SKM-1 treated with dmso at 0.1 percent for 144 hours (cell line): ENCODE data around the gene CEP131.

Experiments
- DNase-seq: peaks from one replicate; lab custom pipeline; 2025; ENCODE audit not compliant: unreplicated experiment; lab: John Stamatoyannopoulos, UW

The CEP131 gene

DNA sequence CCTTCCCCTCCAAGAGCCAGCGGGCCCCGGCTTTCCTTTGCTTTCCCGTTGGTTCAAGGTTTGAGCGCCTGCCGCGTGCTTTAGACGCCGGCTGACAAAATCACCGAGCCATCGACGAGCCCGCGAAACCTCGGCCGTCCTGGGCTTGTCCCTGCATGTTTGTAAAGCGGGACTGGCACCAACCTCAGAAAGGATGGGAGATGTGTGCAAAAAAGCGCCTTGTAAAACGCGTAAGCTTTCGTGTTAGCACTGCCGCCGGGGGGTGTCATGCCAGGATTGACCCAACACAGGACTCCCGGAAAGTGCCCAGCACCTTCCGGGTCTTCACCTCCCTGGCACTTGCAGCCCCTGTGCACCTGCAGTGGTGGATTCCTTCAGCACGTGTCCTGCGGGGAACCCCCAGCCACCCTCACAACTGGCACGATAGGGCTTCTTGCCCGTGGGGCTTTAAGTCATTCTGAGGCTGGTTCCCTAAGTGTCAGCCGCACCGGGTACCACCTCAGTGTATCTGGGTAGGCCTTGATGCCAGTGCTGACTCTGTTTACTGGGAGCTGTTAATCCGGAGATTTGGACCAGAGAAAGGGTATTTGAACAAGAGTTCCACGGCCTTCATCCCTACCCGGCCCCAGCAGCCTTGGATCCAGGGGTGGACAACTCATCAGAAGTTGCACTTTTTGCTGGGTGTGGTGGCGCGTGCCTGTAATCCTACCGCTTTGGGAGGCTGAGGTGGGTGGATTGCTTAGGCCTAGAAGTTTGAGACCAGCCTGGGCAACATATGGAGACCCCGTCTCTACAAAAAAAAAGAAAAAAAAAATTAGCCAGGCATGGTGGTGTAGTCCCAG is 17.2 kb upstream of the CEP131 start:
- no peak for DNase-seq

DNA sequence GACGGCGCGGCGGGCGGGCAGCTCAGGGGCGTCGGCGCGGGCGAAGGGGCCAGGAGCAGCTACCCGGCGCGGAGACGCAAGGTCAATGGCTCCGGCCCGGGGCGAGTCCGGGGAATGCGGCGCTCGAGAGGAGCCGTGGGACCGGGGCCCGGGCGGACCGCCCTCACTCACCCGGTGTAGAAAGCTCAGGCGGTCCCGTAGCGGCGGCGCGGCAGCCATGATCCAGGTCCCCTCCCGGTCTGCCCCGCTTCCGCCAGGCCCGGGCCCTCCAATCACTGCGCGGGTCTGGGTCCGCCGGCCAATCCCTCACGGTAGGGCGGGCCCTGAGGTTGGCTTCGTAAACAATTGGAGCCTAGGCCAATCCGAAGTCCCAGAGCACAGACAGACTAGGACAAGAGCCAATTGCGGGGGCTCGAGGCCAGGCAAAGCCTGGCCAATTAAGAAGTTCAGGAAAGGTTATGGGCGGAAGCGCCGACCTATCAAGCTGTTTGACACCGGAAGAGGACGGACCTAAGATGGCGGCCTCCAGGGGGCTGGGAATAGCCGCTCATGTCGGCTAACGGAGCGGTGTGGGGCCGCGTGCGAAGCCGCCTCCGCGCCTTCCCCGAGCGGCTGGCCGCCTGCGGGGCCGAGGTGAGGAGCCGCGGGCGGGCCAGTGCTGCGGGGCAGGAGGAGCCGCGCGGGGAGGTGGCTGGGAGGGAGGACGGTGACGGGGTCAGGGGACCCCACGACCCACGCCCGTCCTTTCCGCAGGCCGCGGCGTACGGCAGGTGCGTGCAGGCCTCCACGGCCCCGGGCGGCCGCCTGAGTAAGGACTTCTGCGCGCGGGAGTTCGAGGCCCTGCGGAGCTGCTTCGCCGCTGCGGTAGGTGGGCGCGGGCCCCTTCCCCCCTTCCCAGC is 16.3 kb upstream of the CEP131 start, which contains the start of the genes NDUFAF8 and TEPSIN:
TSS of gene NDUFAF8 (plus strand) at position 504 of the 899 bp plus-strand sequence. CDS start at position 550, 46 bp downstream.
TSS of gene TEPSIN (minus strand) at position 241 of the 899 bp plus-strand sequence. CDS start at position 219, 22 bp downstream.
- peak; percentile 99 for DNase-seq

DNA sequence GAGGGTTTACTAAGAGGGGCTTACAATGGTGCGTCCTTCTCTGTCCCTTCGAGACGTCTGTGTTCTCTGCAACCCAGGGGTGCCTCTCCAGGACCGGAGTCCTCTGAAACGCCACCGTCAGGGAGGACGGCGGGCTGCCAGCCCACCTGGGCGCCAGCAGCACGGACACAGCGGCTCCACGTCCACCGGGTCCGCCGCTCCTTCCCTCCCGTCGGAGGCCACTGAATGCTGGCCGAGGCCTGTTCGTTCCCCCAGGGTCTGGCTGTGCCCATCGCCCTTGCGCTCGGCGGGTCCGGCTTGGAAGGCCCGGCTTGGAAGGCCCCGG is 15.7 kb upstream of the CEP131 start:
- no peak for DNase-seq

DNA sequence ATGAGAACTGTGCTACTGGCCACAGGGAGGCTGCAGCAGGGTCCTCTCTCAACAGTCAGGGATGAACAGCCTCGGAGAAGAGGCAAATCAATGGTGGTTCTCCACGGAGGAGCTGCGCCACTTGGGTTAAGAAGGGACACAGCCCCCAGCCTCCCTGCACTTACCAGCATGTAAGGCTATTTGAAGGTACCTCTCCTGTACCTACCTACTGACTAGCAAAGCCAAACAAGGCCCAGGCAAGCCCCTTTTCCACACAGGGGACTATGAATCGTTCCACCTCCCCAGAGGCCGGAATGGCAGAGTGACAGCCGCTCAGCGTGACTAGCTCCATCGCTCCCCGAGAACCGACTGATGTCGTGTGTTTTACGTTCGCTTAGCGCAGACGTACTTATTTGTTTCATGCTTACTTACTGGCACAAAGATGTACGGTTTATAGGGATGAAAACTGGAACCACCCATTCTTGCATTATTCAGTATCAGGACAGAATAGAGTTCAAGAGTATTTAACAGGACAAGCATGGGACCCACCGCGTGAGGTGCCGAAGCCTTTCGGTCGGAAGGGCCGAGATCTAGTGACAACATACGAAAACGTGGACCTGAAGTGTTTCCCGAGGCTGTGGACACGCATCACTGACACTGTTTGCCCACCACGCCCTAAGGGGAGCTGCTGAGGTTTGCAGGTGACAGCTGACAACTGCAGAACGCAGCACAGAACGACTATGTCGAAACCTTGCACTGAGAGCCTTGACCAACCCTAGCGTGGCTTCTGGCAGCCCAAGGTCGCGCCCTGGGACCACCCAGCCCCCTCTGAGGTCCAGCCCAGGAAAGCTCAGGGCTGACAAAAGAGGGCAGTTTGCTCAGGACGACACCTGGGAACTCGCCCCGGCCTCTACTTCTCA is 15.1 kb upstream of the CEP131 start:
- no peak for DNase-seq

DNA sequence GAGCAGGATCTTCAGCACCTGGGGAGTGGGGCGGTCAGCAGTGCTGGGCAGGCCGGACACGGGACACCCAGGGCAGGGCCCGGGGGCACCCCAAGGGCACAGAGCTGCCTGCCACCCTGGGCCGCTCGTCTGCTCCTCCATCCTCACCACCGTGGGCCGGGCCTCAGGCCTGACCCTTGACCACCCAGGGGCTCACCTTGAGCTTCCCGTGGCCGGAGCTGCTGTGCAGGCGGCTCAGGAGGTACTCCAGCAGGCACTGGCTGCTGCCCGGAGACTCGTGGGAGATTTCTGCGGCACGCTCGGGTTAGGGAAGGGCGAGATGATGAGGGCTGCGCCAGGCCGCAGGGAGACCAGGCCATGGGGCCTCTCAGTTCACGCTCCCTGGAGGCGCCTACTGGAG is 14.0 kb upstream of the CEP131 start:
- no peak for DNase-seq

DNA sequence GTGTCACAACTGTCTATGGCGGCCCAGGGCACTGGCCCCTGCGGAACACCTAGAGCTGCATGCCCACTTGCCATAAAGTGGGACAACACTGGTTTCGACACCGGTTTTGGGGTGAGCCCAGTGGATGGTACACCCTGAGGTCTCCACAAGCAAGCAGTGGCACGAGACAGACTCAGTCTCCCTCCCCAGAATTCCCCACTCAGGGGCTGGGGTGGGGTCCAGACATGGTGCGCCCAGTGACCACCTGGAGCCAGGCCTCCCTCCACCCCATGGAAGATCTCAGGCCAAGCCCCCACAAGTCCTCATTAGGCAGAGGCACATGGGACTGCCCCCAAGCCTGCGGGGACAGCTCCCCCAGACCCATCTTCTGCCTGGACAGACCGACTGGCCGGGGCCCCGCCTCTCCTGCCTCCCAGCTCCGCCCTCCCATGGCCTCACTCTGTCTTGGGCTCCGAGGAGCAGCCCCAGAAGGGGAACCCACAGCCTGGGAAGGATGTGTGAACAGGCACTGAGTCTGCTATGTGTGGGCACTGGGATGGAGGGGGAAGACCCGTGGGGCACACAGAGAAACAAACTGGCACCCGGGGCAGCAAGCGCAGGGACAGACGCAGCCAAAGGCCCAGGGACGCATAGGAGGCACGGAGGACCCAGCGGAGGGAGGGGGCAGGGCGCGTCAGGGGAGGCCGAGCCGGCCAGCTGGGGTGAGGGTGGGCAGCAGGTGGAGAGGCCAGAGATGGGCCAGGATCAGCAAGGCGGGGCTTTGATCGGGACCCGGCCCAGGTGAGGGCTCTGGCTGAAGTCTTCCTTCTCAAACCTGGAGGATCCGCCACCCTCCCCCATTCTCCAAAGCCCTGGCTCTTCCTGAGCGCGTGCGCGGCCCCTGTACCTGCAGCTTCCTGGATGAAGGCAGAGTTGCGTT is 13.3 kb upstream of the CEP131 start:
- no peak for DNase-seq

DNA sequence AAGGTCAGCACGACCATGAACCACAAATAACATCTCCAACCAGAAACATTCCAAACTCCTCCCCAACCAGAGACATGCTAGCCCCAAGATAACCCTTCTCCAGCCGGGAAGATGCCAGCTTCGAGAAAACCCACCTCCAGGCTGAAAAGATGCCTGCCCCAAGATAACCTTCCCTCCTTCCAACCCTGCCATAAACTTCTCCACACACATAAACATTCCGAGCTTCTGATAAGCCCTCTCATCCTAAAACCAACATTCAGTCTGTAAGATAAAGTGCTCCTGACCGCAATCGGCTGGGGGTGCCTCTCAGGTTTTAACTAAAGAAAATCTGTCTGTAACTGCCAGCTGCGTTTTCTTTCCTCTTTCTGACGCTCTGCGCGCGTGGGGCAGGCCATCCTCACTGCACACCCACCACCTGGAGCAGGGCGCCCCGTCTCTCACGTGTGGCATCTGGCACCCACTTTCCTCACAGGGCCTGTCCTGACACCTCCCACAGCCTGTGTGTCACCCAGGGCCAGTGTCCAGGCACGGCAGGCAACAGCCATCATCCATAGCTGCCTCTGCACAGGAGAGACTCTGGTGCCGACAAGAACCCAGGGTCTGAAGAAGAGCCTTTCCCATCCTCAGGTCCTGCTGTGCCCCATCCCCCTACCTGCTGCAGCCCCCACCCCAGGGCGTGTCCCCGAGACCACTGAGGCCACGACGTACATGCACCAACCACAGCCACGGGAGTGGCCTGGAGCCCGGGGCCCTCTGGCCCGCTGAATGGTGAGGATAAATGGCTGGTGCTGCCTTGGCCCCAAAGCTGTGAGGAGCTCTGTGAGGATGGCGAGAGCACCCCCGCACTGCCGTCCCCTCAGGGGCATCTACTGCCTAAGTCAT is 12.4 kb upstream of the CEP131 start:
- DNase-seq, result no peak

DNA sequence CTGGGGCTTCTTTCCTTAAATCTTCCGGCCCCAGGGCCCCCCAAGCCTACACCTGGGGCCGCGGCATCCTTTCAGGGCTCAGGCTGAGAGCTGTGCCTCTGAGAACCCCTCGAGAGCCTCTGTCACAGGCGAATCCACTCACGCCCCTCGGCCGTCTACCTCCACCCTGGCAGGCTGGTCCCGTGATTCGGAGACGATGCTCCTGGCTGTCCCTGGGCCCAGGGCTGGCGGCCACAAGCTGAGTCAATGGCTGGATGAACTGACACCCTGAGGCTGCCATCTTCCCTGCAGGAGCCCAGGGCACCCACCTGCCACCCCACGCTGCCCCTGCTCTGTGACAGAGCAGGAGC is 11.7 kb upstream of the CEP131 start:
- DNase-seq, result no peak

DNA sequence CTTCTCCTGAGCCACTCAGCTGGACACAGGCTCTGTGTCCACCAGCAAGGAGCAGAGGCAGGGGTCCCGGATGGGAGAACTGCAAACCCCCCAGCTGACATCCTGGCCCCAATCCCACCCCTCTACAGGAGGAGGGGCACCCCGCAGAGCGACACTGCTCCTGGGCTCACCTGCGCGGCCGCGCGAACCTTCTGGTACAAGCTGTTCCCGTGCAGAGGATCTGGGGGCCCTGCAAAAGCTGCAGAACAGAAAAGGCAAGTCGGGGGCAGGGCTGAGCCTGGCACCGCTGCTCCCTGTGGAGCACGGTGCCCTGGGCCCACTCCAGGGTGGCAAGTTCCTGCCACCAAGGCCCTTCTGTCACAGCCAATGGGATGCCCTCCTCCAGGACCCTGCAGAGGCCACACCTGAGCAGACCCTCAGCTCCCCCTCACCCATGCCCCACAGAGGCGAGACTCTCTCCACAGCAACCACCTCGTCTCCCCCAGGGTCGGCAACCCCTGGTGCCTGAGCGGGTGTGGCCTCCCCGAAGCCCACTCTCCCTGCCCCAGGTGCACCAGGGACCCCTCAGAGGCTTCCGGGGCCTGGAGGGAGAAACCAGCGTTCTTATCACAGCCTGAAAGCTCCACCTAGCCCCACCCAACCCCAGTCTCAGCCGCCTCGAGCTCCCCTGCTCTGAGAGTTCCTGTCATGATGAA is 11.2 kb upstream of the CEP131 start:
- no peak for DNase-seq

DNA sequence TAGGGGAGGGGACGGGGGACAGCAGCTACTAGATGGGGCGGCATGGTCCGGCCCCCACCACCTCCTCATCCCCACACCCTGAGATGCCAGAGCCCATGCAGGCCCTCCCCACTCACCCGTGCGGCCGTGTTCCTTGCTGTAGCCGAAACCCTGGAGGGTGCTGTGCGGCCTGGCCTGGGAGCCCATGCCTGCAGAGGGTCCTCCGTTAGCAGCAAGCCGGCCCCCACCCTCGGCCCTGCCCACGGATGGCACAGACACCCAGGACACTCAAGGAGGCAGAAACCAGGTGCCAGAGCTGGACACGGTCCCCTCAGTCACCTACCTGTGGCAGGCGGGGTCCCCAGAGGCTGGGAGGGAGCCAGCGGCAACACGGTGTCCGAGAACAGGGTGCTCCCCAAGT is 10.6 kb upstream of the CEP131 start:
- no peak for DNase-seq

DNA sequence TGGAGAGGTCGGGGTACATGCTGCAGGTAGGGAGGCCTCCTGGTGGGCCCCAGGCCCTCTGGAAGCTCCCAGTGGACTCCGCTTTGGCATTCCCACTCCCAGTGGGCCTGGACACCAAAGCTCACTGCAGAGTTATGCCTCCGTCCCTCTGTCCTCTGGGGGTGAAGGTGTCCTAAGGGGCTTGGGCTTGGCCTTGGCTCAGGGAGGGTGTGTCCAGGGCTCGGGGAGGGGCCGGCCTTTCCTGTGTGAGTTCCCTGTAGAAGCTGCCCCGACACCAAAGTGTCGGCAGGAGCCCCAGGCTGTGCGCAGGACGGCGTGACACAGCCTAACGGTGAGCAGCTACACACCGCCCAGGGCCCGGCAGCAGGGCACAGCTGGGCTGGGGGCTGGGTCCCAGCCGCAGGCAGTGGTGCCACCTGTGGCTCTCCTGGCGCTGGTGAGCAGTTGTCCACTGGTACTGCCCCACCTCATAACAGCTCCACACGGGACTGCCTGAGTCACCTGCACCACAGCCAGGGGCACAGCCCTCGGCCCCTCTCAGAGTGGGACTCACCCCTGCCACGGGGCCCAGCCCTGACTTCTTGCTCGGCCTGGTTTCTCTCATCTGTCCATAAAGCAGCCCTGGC is 10.0 kb upstream of the CEP131 start:
- DNase-seq, result no peak

DNA sequence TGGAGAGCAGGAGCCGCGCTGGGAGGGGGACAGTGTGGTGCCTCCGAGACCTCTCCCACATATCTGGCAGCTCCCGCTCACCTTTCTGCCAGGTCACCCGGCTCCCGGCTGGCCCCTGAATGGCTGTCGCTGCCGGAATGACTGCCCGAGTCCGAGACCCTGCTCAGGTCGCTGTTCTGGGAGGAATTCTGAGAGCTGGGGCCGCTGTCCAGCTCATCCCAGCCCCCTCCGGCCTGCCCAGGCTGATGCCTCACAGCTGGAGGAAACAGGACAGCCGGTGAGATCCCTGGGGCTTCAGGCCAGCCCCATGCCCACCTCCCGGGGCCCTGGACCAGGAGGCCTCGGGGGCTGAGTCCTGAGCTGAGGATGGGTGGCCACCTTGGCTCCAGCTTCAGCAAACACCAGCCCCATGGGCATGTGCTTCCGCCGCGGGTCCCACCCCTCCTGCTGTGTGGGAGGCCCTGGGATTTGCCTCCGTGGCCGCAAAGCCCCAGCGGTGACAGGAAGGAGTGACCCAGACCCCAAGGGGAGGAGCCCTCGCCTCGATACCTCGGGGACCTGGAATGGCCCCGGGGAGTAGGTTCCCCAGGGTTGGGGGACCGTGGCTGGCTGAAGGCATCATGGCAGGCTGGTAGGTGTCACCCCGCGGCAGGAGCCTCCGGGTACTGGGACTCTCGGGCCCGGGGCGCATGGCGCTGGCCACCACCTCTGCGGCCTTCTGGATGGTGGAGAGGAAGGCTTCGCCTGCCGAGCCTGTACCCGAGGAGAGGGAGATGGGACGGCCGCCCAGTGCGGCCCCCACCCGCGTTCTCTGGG is 9.2 kb upstream of the CEP131 start:
- no peak for DNase-seq

DNA sequence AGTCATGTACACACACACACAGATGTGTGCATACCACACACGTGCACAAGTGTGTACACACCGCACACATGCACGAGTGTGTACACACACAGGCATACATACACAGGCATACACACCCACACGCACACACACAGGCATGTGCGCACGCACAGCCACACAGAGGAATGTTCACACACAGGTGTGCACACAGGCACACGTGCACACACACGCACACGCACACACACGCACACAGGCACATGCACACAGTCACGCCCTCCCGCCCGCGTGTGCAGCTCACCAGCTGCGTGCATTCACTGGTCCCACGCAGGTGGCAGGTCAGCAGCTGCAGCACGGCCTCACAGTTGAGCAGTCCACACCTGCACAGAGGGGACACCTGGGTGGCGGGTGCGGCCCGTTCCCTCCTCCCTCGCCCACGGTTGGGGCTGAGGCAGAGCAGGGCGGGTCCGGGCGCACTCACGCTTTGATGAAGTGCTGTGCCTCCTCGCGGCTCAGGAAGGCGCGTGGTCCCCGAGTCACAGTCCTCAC is 8.4 kb upstream of the CEP131 start:
- no peak for DNase-seq

DNA sequence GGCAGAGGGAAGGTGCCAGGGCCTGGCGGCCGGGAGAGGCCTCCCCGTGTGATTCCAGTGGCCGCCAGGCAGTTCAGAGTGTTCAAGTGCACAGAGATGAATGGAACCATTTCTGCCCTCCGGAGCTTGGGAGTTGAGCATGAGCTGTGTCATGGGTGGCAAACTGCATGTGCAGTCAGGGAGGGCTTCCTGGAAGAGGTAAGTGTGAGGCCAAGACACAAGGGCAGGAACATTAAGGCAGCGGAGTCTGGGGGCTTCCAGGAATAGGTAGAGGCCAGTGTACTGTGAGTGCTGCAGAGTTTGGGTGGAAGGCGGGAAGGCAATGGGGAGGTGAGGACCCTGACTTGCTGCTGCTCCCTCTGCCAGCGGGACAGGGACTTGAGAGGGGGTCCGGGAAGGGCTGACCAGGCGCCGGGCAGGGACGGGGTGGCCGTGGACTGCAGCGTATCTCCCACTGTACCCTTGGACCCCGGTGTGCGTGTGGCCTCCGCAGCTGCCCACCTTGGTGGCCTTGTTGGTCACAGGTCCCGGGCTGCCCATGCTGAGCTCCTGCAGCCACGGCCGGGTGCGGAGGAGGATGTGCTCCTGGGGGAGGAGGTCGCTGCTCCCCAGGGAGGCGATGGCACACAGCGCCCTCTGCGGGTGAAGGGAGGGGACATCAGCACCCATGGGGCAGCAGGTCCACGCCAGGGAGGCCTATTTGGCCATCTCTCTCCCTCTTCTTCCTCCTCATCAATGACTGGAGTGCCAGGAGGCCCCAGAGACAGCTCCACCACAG is 7.5 kb upstream of the CEP131 start:
- DNase-seq, result no peak

DNA sequence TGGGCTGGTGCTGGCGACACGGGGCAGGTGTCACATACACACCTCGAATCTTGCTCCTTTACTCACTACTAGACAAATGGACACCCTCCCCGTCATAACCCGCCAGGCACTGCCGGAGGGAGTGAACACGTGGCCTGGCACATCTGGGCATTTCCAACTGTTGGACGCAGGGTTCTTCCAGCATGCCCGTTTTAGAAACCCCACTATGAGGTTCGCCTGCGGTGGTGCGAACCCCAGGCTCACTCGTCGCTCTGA is 6.8 kb upstream of the CEP131 start:
- no peak for DNase-seq

DNA sequence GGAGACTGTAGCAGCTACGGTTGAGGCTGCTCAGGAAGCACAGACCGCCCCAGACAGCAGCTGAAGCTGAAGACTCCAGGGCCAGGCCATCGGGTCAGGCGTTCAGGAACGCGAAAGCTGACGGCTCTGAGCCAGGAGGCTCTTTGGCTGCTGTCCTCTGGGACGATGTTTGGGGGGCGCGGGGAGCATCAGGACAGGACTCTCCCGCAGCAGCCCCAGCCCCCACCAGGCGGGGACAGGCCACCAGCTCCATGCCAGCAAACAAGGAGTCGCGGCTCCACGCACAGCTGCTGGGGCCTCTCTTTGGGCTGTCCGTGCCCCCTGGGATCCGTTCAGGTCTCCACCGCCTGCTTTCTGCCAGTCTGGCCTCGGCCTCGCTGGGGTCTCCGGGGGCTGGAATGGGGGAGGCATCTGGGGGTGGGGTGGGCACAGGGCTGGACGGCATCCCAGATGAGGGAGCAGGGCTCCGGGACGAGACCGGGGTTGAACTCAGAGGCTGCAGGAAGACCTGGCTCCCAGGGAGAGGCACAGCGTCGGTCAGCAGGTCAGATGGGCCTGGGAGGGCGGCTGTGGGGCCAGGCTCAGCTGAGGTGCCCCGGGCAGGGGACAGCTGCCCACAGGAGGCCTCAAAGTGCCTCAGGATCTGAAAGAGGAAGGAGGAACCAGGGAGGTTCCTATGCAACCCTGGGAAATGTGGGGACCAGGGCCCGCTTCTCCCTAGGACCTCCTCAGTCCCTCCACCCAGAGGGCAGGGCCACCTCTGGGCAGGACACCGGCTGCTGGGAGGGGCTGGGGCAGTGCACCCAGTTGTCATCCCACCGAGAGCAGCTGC is 6.3 kb upstream of the CEP131 start:
- no peak for DNase-seq
